Tibial artery (tissue), 4 donors: ENCODE measurements around the gene SLC39A8.

Experiments used
- DNase-seq, 2 donors: peaks; one replicate each; pipeline ENCODE4 v3.0.0-alpha.2; 2019
- H3K27ac ChIP-seq, 2 donors: fragments of 200-600 bp; sonication (generic) in 1 of 2; 1 replicate in 1 of 2; 2 replicates in 1 of 2; pipeline ENCODE4 v1.5.1; 2018 to 2019; ENCODE audit warnings: mild to moderate bottlenecking in 1 of 2
- H3K27me3 ChIP-seq, 2 donors: fragments of 200-600 bp; sonication (generic) in 1 of 2; one replicate each; pipeline versions ENCODE4 v1.5.1 to v1.6.0; 2016 to 2019
- H3K36me3 ChIP-seq, 3 donors: fragments of 200-600 bp; sonication (generic) in 2 of 3; one replicate each; pipeline ENCODE4 v1.5.1; 2016 to 2019; ENCODE audit warnings: mild to moderate bottlenecking in 2 of 3
- H3K4me1 ChIP-seq, 4 donors: fragments of 200-600 bp; sonication (generic) in 2 of 4; 1 replicate in 3 of 4; 2 replicates in 1 of 4; pipeline ENCODE4 v1.5.1; 2016 to 2019
- H3K4me3 ChIP-seq, 2 donors: fragments of 200-600 bp; sonication (generic) in 1 of 2; 1 replicate in 1 of 2; 2 replicates in 1 of 2; pipeline ENCODE4 v1.5.1; 2018 to 2019; ENCODE audit warnings: mild to moderate bottlenecking in 2 of 2
- H3K9me3 ChIP-seq, 3 donors: fragments of 200-600 bp; sonication (generic) in 1 of 3; one replicate each; pipeline ENCODE4 v1.5.1; 2016 to 2019
- intact Hi-C: fragments of 100-400 bp; cut with DNase I; formaldehyde crosslinking; loops from one replicate; pipeline ENCODE4 v1.15.0; 2023; ENCODE audit warnings: low total_unique reads
- TF ChIP-seq, protein P1 (sequence below), 2 experiments: fragments of 200-600 bp in 1 of 2; fragments of 450-650 bp in 1 of 2; IDR thresholded peaks; one replicate each; pipeline ENCODE4 v1.5.1; 2017 to 2019; ENCODE audit warnings: antibody characterized with exemption in 2 of 2, mild to moderate bottlenecking in 1 of 2, moderate library complexity in 1 of 2

SLC39A8 gene

DNA sequence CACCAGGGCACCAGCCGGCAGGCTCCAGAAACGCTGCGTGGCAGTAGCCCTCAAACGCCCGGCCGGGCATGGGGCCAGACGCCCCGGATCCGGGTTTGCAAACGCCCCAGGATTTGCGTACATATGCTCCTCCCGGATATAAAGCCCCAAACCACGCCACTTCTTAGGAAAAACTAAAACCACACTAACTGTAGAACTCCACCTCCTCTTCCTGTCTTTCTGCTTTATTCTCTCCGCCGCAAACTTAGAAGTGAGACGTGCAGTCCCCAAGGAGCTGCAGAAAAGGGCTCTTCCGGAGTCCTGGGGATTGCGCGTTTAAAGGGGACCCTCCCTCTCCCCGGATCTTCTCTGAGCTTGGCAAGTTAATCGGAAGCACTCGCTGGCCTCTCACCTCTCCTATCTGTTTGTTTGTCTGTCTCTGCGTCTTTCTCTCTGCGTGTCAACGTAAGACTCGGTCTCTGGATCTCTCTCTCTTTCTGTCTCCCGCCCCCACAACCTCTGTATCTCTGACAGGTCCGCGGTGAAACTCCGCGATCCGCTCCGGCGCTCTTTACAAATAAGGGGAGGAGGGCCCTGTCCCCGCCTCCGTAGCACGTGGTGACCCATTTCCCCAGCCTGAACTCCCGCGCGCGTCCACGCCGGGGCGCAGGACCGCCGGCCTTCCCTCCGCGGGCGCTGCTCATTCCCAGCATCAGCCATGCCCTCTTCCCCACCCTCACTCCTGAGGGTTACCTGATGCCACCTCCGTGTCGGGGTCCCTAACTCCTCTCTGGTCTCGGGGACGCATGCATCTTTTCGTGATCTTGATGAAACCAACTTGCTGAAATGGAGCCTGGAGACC is at the start of gene SLC39A8:
TSS of gene SLC39A8 (minus strand) at position 529 of the 841 bp plus-strand sequence. CDS start 820 bp downstream, outside the sequence.
- Histone ChIP-seq H3K36me3 (no peaks in the 10 kb centered on the region), H3K4me3 (peak within 1 kb of the TSS; percentile 64 to 84), H3K4me1 (peaks cover 0 to 11% (median 4%) of the 10 kb centered on the region in 4 donors), H3K9me3 (no peaks in the 10 kb centered on the region), H3K27me3 (no peaks in the 10 kb centered on the region), H3K27ac (peak within 1 kb of the TSS; percentile 63 to 68)
- intact Hi-C loops, result loop anchor here (5.0 kb wide), 1 partner anchor 82 kb away; no protein-coding TSS in a partner anchor
- DNase-seq, result peak; percentile 83 to 91
- TF ChIP-seq, protein P1, sequence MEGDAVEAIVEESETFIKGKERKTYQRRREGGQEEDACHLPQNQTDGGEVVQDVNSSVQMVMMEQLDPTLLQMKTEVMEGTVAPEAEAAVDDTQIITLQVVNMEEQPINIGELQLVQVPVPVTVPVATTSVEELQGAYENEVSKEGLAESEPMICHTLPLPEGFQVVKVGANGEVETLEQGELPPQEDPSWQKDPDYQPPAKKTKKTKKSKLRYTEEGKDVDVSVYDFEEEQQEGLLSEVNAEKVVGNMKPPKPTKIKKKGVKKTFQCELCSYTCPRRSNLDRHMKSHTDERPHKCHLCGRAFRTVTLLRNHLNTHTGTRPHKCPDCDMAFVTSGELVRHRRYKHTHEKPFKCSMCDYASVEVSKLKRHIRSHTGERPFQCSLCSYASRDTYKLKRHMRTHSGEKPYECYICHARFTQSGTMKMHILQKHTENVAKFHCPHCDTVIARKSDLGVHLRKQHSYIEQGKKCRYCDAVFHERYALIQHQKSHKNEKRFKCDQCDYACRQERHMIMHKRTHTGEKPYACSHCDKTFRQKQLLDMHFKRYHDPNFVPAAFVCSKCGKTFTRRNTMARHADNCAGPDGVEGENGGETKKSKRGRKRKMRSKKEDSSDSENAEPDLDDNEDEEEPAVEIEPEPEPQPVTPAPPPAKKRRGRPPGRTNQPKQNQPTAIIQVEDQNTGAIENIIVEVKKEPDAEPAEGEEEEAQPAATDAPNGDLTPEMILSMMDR (IDR thresholded peaks at IDR 0.05), result peak; percentile 77 to 84

DNA sequence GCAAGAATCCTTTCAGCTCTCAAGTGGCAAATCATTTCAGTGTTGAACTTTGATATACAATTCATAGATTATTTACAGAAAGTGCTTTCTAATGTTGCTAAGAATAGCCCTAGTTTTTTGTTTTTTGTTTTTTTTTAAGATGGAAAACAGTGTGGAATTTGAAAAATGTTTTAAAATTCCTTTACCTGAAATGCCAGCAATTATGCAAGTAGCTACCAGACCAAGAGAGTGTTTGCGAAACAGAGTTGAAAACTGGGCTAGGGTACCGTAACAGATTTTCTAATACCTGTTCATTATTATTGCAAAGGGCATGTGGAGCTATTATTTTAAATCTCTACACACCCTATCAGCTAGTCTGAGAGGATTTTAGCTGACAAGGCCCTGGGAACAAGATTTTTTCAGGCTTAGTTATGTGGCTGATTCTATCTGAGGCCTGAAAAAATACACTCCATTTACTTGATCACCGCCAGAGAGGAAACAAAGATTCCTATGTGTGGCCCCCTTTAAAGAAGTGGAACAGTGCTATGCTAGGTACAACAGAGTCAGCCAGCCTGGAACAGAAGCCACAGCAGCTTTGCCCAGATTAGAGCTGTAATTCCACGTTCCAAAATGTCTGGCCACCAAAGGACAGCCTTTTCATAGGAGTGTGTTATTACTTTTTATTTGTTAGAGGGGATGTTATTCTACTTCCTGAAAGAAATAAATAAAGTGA is 46.9 kb upstream of the SLC39A8 start:
- no peaks in the 10 kb centered on the region for H3K9me3 ChIP-seq
- TF ChIP-seq, protein P1 (IDR thresholded peaks at IDR 0.05), result no peak
- intact Hi-C loops, result no loop called here
- H3K4me1 ChIP-seq, result no peaks in the 10 kb centered on the region
- no peaks in the 10 kb centered on the region for H3K36me3 ChIP-seq
- no peak overlapping the region for H3K27ac ChIP-seq
- H3K27me3 ChIP-seq, result no peaks in the 10 kb centered on the region
- DNase-seq, result no peak
- H3K4me3 ChIP-seq, result no peak overlapping the region

DNA sequence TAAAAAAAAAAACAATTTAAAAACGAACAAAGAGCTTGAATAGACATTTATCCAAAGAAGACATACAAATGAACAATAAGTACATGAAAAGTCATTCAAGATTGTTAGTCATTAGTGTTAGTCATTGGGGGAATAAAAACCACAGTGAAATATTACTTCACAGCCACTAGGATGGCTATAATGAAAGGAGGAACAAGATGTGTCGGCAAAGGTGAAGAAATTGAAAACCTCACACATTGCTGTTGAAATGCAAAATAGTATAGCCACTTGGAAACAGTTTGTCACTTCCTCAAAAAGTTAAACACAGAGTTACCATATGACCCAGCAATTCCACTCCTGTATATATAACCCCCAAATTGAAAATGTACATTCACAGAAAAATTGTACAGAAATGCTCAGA is 45.2 kb upstream of the SLC39A8 start:
- H3K27ac ChIP-seq, result no peak overlapping the region
- DNase-seq, result no peak
- TF ChIP-seq, protein P1 (IDR thresholded peaks at IDR 0.05), result no peak
- H3K36me3 ChIP-seq, result no peaks in the 10 kb centered on the region
- intact Hi-C loops, result no loop called here
- H3K4me3 ChIP-seq, result no peak overlapping the region
- no peaks in the 10 kb centered on the region for H3K4me1 ChIP-seq
- H3K27me3 ChIP-seq, result no peaks in the 10 kb centered on the region
- no peaks in the 10 kb centered on the region for H3K9me3 ChIP-seq

DNA sequence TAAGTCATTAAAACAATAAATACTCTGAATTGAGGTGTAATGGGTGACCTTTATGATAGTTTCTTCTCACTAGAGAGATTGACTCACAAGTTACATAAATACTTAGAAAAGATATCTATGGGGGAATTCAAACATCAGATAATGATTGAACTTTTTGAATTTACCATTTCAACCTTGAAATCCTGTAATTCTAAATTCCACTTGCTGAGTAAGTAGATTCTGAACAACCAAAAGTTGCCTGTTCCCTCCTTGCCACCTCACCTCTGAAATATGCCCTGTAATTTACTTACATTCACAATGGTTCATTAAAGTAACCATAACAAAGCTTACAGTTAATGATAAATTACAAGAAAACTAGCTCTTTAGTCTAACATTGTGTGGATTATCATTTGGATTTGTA is 43.3 kb upstream of the SLC39A8 start:
- intact Hi-C loops, result no loop called here
- TF ChIP-seq, protein P1 (IDR thresholded peaks at IDR 0.05), result no peak
- Histone ChIP-seq H3K27me3 (no peaks in the 10 kb centered on the region), H3K4me1 (no peaks in the 10 kb centered on the region), H3K9me3 (no peaks in the 10 kb centered on the region), H3K36me3 (no peaks in the 10 kb centered on the region), H3K27ac (no peak overlapping the region), H3K4me3 (no peak overlapping the region)
- no peak for DNase-seq

DNA sequence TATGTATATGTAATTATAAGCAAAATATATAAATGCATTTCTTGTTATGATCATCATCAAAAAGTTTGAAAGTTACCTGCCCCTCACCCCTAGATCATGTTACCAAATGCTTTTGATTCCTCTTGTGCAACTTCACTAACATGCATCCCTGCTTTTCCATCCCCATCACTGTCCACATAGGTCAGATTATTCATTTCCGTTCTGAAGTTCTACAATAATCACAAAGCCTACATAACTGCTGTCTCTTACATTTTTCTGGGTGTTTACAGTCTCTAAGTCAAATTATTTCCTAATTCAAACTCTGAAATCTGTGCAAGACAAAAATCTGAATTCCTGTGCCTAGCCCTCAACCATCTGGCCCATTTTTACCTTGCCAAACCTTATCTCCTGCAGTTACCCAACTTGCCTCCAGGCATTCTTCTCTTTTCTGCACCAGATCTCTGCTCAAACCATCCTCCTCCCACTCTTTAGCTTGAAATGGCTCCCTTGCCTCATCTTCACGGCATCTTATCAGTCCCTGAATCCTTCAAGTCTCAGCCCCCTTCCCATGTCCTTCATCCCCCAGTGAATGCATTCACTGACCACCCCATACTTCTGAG is 42.4 kb upstream of the SLC39A8 start:
- no peak for DNase-seq
- Histone ChIP-seq H3K9me3 (no peaks in the 10 kb centered on the region), H3K4me3 (no peak overlapping the region), H3K27ac (no peak overlapping the region), H3K36me3 (no peaks in the 10 kb centered on the region), H3K27me3 (no peaks in the 10 kb centered on the region), H3K4me1 (no peaks in the 10 kb centered on the region)
- intact Hi-C loops, result no loop called here
- TF ChIP-seq, protein P1 (IDR thresholded peaks at IDR 0.05), result no peak
